ENCODE measurements around the gene WDR11.

WDR11 gene, protein sequence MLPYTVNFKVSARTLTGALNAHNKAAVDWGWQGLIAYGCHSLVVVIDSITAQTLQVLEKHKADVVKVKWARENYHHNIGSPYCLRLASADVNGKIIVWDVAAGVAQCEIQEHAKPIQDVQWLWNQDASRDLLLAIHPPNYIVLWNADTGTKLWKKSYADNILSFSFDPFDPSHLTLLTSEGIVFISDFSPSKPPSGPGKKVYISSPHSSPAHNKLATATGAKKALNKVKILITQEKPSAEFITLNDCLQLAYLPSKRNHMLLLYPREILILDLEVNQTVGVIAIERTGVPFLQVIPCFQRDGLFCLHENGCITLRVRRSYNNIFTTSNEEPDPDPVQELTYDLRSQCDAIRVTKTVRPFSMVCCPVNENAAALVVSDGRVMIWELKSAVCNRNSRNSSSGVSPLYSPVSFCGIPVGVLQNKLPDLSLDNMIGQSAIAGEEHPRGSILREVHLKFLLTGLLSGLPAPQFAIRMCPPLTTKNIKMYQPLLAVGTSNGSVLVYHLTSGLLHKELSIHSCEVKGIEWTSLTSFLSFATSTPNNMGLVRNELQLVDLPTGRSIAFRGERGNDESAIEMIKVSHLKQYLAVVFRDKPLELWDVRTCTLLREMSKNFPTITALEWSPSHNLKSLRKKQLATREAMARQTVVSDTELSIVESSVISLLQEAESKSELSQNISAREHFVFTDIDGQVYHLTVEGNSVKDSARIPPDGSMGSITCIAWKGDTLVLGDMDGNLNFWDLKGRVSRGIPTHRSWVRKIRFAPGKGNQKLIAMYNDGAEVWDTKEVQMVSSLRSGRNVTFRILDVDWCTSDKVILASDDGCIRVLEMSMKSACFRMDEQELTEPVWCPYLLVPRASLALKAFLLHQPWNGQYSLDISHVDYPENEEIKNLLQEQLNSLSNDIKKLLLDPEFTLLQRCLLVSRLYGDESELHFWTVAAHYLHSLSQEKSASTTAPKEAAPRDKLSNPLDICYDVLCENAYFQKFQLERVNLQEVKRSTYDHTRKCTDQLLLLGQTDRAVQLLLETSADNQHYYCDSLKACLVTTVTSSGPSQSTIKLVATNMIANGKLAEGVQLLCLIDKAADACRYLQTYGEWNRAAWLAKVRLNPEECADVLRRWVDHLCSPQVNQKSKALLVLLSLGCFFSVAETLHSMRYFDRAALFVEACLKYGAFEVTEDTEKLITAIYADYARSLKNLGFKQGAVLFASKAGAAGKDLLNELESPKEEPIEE

GRCh38 chr10:120850911-120851865 lies at the start of gene WDR11:
WDR11 (plus strand) TSS chr10:120851362; CDS start chr10:120851421, 59 bp downstream.
- peak; percentile 81 for DNase-seq (ENCODE audit: low spot score)

DNA sequence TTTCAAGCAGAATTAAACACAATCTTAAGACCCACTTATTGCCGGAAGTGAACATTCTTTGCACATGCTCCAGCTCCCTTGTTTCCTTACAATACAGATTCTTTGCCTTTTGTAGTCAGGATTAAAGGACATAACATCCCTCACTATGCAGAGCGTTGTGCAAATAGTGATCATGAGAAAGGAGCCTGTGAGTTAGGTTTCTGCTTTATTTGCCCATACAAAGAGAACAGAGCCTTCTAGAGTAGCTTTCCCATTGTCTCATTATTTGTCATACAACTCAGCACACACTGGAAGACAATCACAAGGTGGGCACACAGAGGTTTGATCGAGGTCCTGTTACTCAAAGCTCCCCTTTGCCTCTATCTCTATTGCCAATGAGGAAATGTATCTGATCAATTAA lies 48.2 kb upstream of the WDR11 start:
- no peak for DNase-seq (ENCODE audit: low spot score)

- no peak for DNase-seq (ENCODE audit: low spot score)
These were observed 47.2 kb upstream of the WDR11 start for GRCh38 chr10:120803972-120804371.

DNA sequence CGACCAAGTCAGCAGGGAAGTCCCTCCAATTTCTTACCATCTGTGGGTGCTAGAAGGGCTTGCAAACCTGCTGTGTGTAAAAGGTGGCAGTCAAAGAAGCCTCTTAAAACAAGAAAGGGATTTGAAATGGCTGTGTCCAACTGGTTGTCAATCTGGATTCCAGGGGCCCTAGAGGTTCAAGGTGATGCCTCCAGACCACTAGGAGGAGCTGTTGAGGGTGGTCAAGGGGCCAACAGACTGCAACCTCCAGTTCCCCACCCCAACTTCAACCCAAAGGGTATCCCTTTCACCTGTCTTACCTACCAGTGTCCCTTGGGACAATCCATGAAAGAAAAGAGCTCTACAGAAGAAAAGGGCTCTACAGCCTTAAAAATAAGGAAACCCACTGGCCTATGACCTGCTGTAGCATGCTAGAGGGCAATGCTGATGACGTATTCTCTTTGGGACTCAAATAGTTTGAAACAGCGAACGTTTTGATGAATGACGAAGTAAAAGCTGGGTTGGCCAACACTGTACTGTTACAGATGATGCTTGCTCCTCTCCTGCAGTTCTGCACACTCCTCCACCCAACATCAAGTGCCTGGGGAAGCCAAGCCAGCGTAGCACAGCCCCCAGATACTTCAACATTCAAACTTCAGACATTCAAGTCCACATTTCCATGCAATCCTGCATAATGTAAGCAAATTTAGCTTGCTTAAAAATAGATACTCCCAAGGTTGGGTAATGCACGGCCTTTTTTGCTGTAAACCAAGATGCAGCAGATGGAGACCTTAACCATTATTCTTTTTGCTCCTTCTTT lies 45.9 kb upstream of the WDR11 start:
- no peak for DNase-seq (ENCODE audit: low spot score)

GRCh38 chr10:120806081-120806480 lies 45.1 kb upstream of the WDR11 start:
- no peak for DNase-seq (ENCODE audit: low spot score)

DNA sequence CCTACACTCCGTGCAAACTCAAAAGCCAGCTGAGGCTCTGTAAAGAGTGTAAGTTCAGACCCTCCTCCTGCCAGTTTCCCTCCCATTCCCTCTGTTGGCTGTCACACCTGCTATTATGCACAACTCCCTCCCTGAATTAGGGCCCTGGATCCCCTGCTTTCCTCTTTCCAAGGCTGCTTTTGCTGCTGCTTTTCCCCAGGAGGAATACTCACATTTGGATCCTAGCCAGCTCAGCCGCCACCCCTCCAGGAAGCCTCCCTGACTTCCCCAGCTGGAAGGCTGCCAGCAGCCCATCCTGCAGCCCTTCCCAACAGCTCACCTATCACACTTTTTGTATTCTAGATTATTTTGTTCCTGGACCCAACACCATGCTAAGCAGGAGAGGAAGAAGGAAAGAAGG lies 40.9 kb upstream of the WDR11 start:
- DNase-seq (ENCODE audit: low spot score): no peak

DNA sequence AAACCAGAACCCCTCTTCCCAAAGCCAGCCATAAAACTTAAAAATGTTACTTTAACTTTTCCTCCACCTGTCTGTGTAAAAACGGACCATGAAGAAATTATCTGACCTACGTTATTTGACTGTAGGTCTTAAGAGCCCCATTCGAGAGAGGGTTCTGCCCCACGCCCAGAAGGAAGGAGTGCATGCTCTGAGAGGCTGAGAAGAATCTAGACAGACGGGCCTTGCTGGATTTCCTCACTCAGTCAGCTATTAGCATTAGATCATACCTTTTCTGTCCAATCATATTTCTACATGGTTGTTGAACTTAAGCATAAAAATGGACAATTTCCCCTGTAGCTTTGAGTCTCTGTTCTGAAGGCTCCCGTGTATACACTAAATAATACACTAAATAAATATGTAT lies 38.1 kb upstream of the WDR11 start:
- DNase-seq (ENCODE audit: low spot score): no peak

DNA sequence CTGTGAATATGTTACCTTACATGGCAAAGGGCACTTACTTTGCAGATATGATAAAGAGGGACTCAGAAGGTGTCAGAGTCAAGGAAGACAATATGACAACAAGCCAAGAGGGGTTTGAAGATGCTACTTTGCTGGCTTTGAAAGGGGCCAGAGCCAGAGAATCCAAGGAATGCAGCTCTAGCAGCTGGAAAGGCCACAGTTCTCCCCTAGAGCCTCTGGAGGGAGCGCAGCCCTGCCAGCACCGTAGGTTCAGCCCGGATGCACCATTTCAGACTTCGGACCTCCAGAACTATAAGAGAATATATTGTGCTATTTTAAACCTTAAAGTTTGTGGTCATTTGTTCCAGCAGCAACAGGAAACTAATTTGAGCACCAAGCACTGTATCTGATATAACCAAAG lies 32.9 kb upstream of the WDR11 start:
- DNase-seq (ENCODE audit: low spot score): no peak

- DNase-seq (ENCODE audit: low spot score): no peak
These were observed 31.8 kb upstream of the WDR11 start for GRCh38 chr10:120819366-120819765.

GRCh38 chr10:120823266-120823665 lies 27.9 kb upstream of the WDR11 start:
- DNase-seq (ENCODE audit: low spot score): no peak

DNA sequence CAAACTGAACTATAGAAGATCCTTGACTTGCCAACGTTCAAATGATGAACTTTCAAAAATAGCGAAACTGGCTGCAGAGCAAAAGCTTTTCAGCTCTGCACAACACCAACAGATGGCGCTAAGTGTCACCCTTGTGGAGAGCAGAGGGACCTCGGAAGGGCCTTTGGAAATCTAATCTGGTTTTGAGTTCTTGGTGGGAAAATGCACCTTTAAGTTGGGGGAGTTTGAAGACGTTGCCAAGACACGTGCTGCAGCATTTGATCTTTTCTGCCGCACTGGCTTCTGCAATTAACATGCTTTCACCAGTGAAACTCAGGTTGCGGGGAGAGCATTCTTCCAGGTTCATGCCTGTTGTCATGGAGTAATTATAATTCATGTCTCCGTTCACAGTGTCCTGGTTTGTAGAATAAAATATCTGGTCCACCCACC lies 26.3 kb upstream of the WDR11 start:
- no peak for DNase-seq (ENCODE audit: low spot score)

DNA sequence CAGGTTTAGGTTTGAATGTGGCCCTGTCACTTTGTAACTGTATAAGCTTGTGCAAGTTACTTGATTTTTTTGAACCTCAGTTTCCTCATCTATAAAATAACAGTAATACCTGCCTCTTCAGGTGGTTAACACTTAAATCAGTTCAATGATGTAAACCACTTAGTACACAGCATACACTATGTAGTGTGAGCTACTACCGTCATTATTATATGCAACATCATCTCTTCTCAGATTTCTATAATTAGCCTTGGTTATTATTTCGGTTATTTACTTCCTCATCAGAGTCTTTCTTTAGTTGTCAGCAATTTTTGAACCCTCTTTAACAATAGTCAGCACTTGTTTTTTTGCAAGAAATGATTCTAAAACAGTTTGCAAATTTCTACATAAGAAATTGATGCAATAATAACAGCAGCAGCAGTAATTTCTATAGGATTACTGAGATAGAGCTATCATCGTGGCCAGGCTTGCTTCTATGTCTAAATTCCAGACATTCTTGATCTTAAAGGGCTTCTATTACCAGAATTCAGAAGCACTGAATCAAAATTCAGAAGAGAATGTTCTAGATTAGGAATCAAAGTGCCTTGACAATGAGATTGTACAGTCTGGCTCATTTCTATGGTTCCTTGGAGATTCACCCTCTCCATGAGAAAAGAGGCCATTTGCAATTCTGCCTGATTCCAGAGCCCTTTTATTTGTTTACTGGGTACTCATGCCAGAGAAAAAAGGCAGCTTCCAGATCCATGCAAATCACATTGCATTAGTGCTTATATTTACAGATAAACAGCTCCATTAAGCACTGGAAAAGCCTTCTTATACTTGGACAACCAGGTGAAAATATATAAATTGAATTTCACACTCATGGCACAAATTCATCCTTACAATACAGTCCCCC lies 25.0 kb upstream of the WDR11 start:
- no peak for DNase-seq (ENCODE audit: low spot score)

GRCh38 chr10:120827251-120827875 lies 23.8 kb upstream of the WDR11 start:
- no peak for DNase-seq (ENCODE audit: low spot score)

DNA sequence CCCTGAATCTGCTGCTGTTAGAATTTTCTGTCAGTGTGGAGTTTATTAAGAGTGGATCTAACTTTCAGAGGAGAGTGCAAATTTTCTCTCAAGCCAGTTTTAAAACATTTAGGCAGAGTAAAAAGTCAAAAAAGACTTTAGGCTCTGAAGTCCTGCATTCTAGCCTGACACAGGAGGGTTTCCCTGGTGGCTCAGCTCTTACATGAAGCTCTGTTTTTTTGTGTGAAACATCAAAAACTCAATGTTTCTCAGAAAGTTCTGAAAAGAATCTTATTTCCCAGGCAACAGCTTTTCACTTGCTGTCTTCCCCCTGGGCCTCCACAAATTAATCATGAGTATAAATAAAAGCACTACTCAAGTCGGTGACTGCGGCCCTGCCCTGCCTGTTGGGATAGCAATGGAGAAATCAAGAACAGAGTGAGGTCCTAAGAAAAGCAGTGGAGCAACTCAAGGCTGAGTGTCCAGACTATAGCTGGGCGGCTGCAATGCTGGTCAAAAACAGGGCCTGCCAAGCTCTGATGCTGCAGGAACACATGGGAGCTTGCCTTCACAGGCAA lies 22.3 kb upstream of the WDR11 start:
- no peak for DNase-seq (ENCODE audit: low spot score)

DNA sequence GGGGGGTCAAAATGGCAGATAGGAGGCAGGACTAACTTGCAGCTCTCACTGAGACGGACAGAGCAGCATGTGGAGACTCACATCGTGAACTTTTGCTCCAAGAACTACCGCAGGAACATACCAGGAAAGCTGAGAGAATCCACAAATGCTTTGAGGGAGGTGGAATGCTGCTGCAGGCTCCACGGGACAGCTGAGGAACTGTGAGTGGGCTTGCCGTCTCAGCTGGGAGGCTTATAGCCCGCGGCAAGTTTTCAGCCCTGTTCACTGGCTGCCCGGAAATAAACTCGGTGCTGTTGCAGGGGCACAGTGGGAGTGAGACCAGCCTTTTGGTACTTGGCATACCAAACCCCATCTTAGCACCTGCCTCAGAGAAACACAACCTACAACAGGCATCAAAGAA lies 19.1 kb upstream of the WDR11 start:
- DNase-seq (ENCODE audit: low spot score): no peak

DNA sequence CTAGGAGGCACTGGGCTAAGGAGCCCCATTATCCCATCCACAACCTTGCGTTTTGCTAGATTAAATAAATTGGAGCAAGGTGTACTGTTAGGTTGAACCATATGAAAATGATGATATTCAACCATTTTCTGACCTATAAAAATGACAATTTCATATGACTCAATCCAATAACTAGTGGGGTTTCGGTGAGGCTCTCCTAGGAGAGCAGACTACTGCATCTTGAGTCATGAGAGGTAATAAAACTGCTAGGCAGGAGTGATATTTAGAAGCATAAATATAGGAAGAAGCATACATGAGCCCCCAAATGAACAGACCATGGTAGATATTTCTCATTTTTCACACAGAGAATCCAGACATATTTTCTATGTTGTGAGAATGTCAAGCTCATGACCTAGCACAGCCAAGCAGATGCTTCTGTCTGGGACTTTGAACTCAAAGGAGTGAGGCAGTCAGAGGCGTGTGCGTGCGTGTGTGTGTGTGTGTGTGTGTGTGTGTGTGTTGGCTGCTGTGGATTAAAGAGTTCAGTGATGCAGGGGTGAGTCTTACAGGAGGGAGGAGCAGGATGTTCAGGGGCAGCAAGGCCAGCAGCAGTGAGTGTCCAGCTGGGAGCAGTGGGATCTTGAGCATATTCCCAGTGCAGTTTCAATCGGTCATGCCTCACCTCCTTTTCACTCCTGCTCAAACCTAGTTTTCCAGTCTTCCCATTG lies 17.8 kb upstream of the WDR11 start:
- DNase-seq (ENCODE audit: low spot score): no peak

- DNase-seq (ENCODE audit: low spot score): no peak
These were observed 15.6 kb upstream of the WDR11 start for GRCh38 chr10:120835603-120836002.

DNA sequence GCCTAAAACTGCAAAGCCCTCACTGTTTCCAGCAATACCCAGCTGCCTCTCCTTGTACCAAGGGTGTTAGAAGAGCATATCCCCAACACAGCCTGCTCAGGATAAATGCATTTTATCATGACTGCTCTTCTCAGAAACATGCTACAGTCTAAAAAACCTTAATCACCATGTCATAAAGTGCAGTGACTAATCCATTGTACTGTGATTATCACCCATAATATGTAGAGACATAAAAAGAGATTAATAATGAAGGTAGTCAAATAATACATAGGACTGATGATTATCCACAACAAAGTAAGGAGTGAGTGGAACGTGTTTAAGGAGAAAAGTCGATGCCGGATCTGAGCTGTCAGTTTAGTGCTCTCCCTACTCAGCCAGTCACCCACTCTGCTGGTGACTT lies 12.2 kb upstream of the WDR11 start:
- DNase-seq (ENCODE audit: low spot score): no peak

All from hepatic stellate cell (primary cell).